ENCODE measurements around the gene SMIM15. TPM values are rescaled to one million over a fixed set of nuclear protein-coding genes. Genes with fewer than 3 reads are reported as not detected.

Gene SMIM15, protein sequence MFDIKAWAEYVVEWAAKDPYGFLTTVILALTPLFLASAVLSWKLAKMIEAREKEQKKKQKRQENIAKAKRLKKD
- 48.7 and 72.1 TPM in 2 replicates for total RNA-seq

DNA sequence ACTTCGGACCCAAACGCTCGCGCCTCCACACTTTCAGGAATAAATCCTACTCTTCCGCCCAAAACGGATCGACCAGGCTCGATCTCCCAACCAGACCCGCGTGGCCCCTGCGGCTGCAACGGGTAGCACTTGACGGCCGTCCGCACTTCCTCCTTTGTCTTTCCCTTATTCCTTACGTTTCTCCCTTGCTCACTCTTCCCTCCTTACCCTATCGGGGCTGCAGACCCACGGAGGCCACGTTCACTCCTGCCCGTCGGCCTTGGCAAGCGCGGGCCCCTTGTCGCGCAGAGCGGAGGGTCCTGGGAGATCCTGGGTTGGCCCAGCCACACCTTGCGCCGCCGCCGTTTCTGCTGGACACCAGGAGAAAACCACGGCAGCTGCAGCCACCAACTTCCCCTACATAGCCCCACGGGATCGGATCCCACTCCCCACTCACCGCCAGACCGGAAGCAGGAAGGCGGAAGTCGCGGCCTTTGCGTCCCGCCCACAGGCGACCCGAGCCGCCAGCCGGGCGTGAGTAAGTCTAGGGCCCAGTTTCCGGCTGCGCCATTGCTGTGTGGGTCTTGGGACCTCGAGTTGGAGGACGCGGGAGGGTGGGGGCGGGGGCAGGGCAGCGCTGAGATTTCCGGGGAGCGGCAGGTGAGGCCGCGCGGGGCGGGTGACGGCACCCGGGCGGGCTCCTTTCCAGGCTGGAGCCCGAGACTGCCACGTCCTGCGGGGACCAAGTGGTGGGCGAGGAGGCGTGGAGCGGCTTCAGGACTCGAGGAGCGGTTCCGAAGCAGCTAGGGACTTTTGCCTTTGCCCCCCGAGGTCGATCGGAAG lies at the start of gene SMIM15:
Gene SMIM15, minus strand, starts transcription at position 459 of the 822 bp plus-strand sequence. CDS start 2,297 bp downstream, outside the sequence.

Other genes with a start within 250 kb of the SMIM15 start
- 21.5 and 39.1 TPM in 2 replicates for gene ERCC8, start 217.4 kb downstream of the SMIM15 start, total RNA-seq
- gene NDUFAF2, start 217.3 kb downstream of the SMIM15 start, total RNA-seq: 30.7 and 42.9 TPM in 2 replicates
- gene ZSWIM6, start 169.8 kb upstream of the SMIM15 start, total RNA-seq: 26.6 and 44.1 TPM in 2 replicates

Data from thoracic aorta endothelial cell (primary cell).